LNCaP clone FGC (cell line): ENCODE results near the gene PPIF.

Source experiments
- DNase-seq: peaks from one replicate; pipeline ENCODE4 v3.0.0-alpha.2; 2011; ENCODE audit warnings: low read depth
- H3K4me3 ChIP-seq: 2 replicates; pipeline ENCODE4 v1.5.1; 2011; ENCODE audit warnings: mild to moderate bottlenecking, low read depth, low read length, control low read depth
- CTCF ChIP-seq: IDR thresholded peaks from 2 replicates; pipeline ENCODE4 v1.5.1; 2012; ENCODE audit warnings: mild to moderate bottlenecking; ENCODE audit not compliant: control insufficient read depth, insufficient read depth; ENCODE audit errors: extremely low read depth

Gene PPIF

DNA sequence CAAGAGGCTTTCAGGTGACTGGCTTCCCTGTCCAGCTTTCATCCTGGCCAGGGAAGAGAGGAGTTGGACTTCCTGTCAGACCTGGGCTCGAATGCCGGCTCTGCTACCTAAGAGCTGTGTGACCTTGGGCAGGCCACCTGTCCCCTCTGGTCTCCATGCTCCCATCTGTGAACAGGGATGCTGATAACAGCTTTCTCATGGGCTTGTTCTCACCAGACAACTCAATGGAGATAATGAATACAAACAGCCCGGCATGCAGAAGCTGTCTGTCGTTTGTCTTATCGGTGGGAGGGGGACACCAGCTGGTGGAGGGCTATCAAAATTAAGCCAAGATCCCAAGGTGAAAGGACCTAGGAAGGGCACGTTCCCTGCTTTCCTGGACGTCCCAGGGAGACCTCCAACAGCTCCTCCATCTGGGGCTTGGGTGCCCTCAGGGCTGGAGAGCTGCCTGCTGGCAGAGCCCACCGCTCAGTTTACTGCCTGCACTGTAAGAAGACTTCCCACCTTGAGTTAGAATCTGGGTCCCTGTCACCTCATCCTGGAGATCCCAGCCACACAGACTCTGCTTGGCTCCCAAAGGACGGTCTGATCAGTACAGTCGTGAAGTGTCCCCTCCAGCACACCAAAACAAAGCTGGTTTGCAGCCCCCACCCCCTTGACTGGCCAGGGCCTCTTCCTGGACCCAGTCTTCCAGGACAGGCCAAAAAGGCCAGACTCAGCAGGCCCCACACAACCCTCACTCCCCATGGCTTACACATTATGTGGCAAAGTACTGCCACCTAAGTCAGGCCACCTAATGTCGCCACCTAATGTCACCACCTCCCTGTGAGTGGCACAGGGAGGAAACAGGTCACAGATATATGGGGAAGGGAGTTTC lies 40.9 kb downstream of the PPIF start:
- DNase-seq = no peak
- no peak for TF ChIP-seq CTCF
- H3K4me3 ChIP-seq = no peak overlapping the region

- H3K4me3 ChIP-seq = no peak overlapping the region
- no peak for TF ChIP-seq CTCF
- no peak for DNase-seq
Observed at GRCh38 chr10:79390057-79390456, 42.8 kb downstream of the PPIF start.

GRCh38 chr10:79390551-79391229 lies 43.4 kb downstream of the PPIF start:
- H3K4me3 ChIP-seq = no peak overlapping the region
- TF ChIP-seq CTCF = no peak

GRCh38 chr10:79391231-79392019 lies 44.2 kb downstream of the PPIF start:
- H3K4me3 ChIP-seq = no peak overlapping the region
- no peak for TF ChIP-seq CTCF
- DNase-seq = no peak

More at GRCh38 chr10:79390551-79391229, 43.4 kb downstream of the PPIF start:
- no peak for DNase-seq

DNA sequence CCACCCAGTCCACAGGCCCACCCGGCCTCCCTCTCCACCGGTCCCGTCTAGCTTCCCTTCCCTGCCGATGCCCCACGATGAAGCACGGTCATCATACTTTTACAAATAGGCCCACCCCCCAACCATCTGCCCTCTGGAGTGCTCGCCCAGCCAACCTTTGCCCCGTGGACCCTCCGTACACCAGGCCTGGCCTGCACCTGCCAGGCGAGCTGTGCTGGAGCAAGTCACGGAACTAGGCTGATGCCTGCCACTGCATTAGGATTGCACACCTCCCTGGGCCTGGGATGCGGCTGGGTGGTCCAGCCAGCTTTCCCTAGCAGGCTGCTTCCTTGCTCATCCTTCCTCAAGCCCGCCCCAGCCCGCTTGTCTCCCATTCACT lies 44.7 kb downstream of the PPIF start:
- no peak overlapping the region for H3K4me3 ChIP-seq
- TF ChIP-seq CTCF = no peak
- no peak for DNase-seq

DNA sequence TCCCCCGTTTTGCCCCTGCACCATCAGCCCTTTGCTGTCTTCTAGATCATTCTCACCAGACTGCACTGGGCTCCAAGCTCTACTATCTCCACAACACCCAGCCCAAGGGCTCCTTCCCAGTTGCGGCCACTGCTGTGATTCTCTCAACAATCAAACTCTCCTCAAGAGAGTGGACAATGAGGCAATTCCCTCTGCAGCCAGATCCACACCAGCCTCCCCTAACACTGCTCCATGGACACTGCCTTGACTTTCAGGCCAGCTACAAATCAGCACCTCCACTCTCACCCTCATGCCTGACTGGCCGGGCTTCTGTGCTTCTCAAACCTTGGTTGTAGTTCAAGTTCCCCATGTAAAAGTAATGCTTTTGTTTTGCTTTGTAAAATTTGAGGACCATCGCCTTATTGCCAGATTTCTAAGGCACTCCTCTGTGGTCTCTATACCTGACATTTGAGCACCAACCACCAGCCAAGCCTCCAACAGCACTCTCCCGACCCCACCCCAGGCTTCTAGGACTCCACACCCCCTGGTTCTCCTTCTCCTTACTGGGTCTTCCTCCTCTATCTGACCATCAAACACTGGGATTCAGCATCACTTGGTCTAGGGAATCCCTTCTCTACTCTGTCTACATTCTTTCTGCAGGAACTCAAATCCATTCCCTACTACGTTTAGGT lies 45.4 kb downstream of the PPIF start:
- DNase-seq = no peak
- TF ChIP-seq CTCF = no peak
- no peak overlapping the region for H3K4me3 ChIP-seq
